PC-9 (cell line): ENCODE measurements around the gene FAM222B. TPM values are rescaled to one million over a fixed set of nuclear protein-coding genes. Genes with fewer than 3 reads are reported as not detected.

ENCODE experiments used
- BruUV-seq: library from RNA; stranded (reverse); fragments of 400-500 nt; replicated peaks from 2 replicates; lab custom pipeline; 2021; lab: Mats Ljungman, UMichigan
- CTCF ChIA-PET: fragments of 300-600 bp; sonication (Branson Sonifier 250); formaldehyde crosslinking; loops from one replicate; lab custom pipeline; 2022; ENCODE audit warnings: antibody characterized with exemption; lab: Charles Lee
- POLR2A ChIA-PET: fragments of 300-600 bp; sonication (Branson Sonifier 250); formaldehyde crosslinking; loops from one replicate; lab custom pipeline; 2022; ENCODE audit warnings: antibody characterized with exemption; ENCODE audit not compliant: unreplicated experiment; lab: Charles Lee
- DNase-seq, 2 experiments: peaks; one replicate each; pipeline versions ENCODE4 v3.0.0 to v3.0.0-alpha.2; 2015 to 2022; ENCODE audit warnings: mixed read lengths in 1 of 2
- H2AFZ ChIP-seq: fragments of 200-600 bp; sonication (generic); 2 replicates; pipeline ENCODE4 v1.8.1; 2017; ENCODE audit warnings: antibody characterized with exemption
- H3F3A ChIP-seq: fragments of 200-600 bp; sonication (generic); 2 replicates; pipeline ENCODE4 v1.8.1; 2017; ENCODE audit warnings: antibody characterized with exemption, mild to moderate bottlenecking, low read depth; ENCODE audit not compliant: insufficient read depth
- H3K27ac ChIP-seq: fragments of 200-600 bp; sonication (generic); 2 replicates; pipeline ENCODE4 v1.6.1; 2016; ENCODE audit warnings: mixed run types
- H3K27me3 ChIP-seq: fragments of 200-600 bp; sonication (generic); 2 replicates; pipeline ENCODE4 v1.6.1; 2016; ENCODE audit warnings: low read depth, mixed run types; ENCODE audit not compliant: insufficient read depth
- H3K36me3 ChIP-seq: fragments of 200-600 bp; sonication (generic); 2 replicates; pipeline ENCODE4 v1.6.1; 2016; ENCODE audit warnings: low read depth, mixed run types
- H3K4me1 ChIP-seq: fragments of 200-600 bp; sonication (generic); replicated peaks from 2 replicates; pipeline ENCODE4 v1.6.1; 2016; ENCODE audit warnings: mixed run types; ENCODE audit not compliant: insufficient read depth
- H3K4me2 ChIP-seq: fragments of 200-600 bp; sonication (generic); 2 replicates; pipeline ENCODE4 v1.6.1; 2017; ENCODE audit warnings: mixed run types
- H3K4me3 ChIP-seq: fragments of 200-600 bp; sonication (generic); 2 replicates; pipeline ENCODE4 v1.6.1; 2016; ENCODE audit warnings: mixed run types
- H3K79me2 ChIP-seq: fragments of 200-600 bp; sonication (generic); 2 replicates; pipeline ENCODE4 v1.6.1; 2017; ENCODE audit warnings: low read depth, mixed run types
- H3K9me2 ChIP-seq: fragments of 200-600 bp; sonication (generic); 2 replicates; pipeline ENCODE4 v1.8.1; 2017; ENCODE audit warnings: mild to moderate bottlenecking; ENCODE audit not compliant: insufficient read depth
- H3K9me3 ChIP-seq: fragments of 200-600 bp; sonication (generic); 2 replicates; pipeline ENCODE4 v1.8.1; 2016; ENCODE audit warnings: low read depth; ENCODE audit not compliant: insufficient read depth
- H4K20me1 ChIP-seq: fragments of 200-600 bp; sonication (generic); 2 replicates; pipeline ENCODE4 v1.8.1; 2017; ENCODE audit not compliant: insufficient read depth
- EZH2 ChIP-seq: fragments of 200-600 bp; sonication (generic); IDR thresholded peaks from 2 replicates; pipeline ENCODE4 v1.8.0; 2017; ENCODE audit warnings: antibody characterized with exemption, low read depth
- intact Hi-C: fragments of 100-400 bp; cut with micrococcal nuclease; formaldehyde crosslinking; loops from one replicate; pipeline ENCODE4 v1.10.0; 2022; ENCODE audit not compliant: unreplicated experiment
- total RNA-seq: library from RNA; stranded (reverse); gene quantifications from 2 replicates; pipeline ENCODE4 v1.2.3, GENCODE V29; 2021
- TF ChIP-seq, protein P1 (sequence below): fragments of 200-600 bp; sonication (generic); conservative IDR thresholded peaks from 2 replicates; pipeline ENCODE4 v1.6.1; 2017; ENCODE audit warnings: mixed run types, antibody characterized with exemption, mild to moderate bottlenecking, moderate library complexity

The FAM222B gene
- total RNA-seq, 1 experiment from 2014 or later: 26.4 TPM

- no peaks in the 10 kb centered on the region for H3K9me3 ChIP-seq
- H3K27ac ChIP-seq: no peak overlapping the region
- H4K20me1 ChIP-seq: no peaks in the 10 kb centered on the region; the same call in 1 of the 2 replicates
- H3K4me1 ChIP-seq: no peaks in the 10 kb centered on the region
- H3K36me3 ChIP-seq: no peaks in the 10 kb centered on the region
- BruUV-seq: no TSS peak
- H3K9me2 ChIP-seq: no peaks in the 10 kb centered on the region
- no peak overlapping the region for H2AFZ ChIP-seq
- no peaks in the 10 kb centered on the region for H3K79me2 ChIP-seq
- ChIA-PET CTCF (no interaction called here), POLR2A (no interaction called here)
- H3K27me3 ChIP-seq: no peaks in the 10 kb centered on the region
- TF ChIP-seq, protein P1, sequence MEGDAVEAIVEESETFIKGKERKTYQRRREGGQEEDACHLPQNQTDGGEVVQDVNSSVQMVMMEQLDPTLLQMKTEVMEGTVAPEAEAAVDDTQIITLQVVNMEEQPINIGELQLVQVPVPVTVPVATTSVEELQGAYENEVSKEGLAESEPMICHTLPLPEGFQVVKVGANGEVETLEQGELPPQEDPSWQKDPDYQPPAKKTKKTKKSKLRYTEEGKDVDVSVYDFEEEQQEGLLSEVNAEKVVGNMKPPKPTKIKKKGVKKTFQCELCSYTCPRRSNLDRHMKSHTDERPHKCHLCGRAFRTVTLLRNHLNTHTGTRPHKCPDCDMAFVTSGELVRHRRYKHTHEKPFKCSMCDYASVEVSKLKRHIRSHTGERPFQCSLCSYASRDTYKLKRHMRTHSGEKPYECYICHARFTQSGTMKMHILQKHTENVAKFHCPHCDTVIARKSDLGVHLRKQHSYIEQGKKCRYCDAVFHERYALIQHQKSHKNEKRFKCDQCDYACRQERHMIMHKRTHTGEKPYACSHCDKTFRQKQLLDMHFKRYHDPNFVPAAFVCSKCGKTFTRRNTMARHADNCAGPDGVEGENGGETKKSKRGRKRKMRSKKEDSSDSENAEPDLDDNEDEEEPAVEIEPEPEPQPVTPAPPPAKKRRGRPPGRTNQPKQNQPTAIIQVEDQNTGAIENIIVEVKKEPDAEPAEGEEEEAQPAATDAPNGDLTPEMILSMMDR: no peak
- no peak for TF ChIP-seq EZH2
- intact Hi-C loops: no loop called here
- no peaks in the 10 kb centered on the region for H3F3A ChIP-seq
- no peak overlapping the region for H3K4me3 ChIP-seq
- DNase-seq: no peak
- H3K4me2 ChIP-seq: no peak overlapping the region
Observed at GRCh38 chr17:28828294-28829040, 14.1 kb downstream of the FAM222B start.

DNA sequence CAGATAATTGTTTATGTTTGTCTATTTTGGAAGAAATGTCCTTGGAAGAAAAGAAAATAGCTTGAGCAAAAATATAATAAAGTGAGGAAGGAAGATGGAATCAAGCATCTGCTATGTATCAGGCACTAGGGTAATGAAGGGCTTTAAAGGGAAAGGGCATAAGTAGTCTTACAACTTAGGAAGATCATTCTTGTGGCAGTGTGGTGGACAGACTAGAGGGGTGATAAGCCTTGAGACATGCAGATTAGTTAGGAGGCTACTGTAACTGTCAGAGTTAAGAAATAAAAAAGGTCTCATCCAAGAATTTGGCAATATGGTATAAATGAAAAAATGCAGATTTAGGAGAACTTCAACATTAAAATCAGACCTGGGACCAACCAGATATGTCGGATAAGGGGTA is 14.9 kb downstream of the FAM222B start:
- DNase-seq: no peak
- intact Hi-C loops: no loop called here
- Histone ChIP-seq H3K36me3 (no peaks in the 10 kb centered on the region), H3K79me2 (peaks cover 6% of the 10 kb centered on the region; the same call in 1 of the 2 replicates), H3K27me3 (no peaks in the 10 kb centered on the region), H3K9me3 (no peaks in the 10 kb centered on the region), H3K4me1 (no peaks in the 10 kb centered on the region), H3K27ac (no peak overlapping the region), H3K9me2 (no peaks in the 10 kb centered on the region), H3K4me2 (no peak overlapping the region), H3K4me3 (no peak overlapping the region), H2AFZ (no peak overlapping the region), H3F3A (no peaks in the 10 kb centered on the region), H4K20me1 (no peaks in the 10 kb centered on the region; the same call in 1 of the 2 replicates)
- ChIA-PET POLR2A (no interaction called here), CTCF (no interaction called here)
- no TSS peak for BruUV-seq
- no peak for TF ChIP-seq EZH2
- TF ChIP-seq, protein P1: no peak

GRCh38 chr17:28819582-28819981 is 23.0 kb downstream of the FAM222B start:
- ChIA-PET POLR2A (interaction anchor here (0.7 kb wide), 1 partner anchor 100 kb away, joined by 7 read pairs; the partner anchor contains the start of gene RPL23A), CTCF (no interaction called here)
- no peak overlapping the region for H3K27ac ChIP-seq
- no peak for DNase-seq
- BruUV-seq: no TSS peak
- no peak overlapping the region for H3K4me3 ChIP-seq
- no peaks in the 10 kb centered on the region for H3K36me3 ChIP-seq
- no peaks in the 10 kb centered on the region for H3K9me3 ChIP-seq
- TF ChIP-seq, protein P1: no peak
- TF ChIP-seq EZH2: no peak
- H3K4me2 ChIP-seq: no peak overlapping the region
- H3K79me2 ChIP-seq: peaks cover 37% of the 10 kb centered on the region; the same call in 1 of the 2 replicates
- H3F3A ChIP-seq: no peaks in the 10 kb centered on the region; the same call in 1 of the 2 replicates
- no peaks in the 10 kb centered on the region for H3K27me3 ChIP-seq
- intact Hi-C loops: no loop called here
- no peaks in the 10 kb centered on the region for H3K9me2 ChIP-seq
- no peaks in the 10 kb centered on the region for H3K4me1 ChIP-seq
- H2AFZ ChIP-seq: no peak overlapping the region
- peaks cover 7% of the 10 kb centered on the region; the same call in 1 of the 2 replicates for H4K20me1 ChIP-seq
